ENCODE measurements around the gene DNAI1.

DNAI1 gene

DNA sequence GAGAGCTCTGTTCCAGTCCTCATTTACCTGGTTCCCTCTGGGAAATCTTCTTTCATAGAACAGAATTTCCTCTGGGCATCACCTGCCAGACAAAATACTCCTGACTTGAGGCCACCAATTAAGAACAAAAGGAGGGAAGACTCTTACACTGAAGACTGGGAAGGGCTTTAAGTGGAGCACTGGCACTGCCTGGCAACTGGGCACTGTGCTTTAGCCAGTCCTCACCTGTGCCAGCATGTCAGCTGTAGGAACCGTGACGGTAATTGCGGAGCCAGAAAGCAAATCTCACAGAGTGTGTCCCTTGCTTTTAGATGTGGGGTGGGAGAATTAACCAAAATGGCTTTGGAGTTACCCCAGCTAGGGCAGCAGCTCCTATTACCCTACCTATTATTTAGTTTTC is 40.9 kb upstream of the DNAI1 start:
- Histone ChIP-seq H3K18ac (ENCODE audit: low read depth in 1 of 2, low read length in 2 of 2) (no peak overlapping the region), H3K23ac (ENCODE audit: low read length in 2 of 2) (peak overlapping the region in 1 of 2 experiments; percentile 51), H2BK12ac (ENCODE audit: low read length in 2 of 2) (no peak overlapping the region), H3K4me2 (ENCODE audit: low read length, poor library complexity, severe bottlenecking) (no peak overlapping the region), H3K14ac (ENCODE audit: low read length in 2 of 2) (no peak overlapping the region), H3K9ac (ENCODE audit: low read length) (no peak overlapping the region), H3K79me1 (replicated peaks; ENCODE audit: low read length, poor library complexity, severe bottlenecking) (peaks cover 22% of the 10 kb centered on the region), H2BK120ac (ENCODE audit: low read depth, low read length) (no peak overlapping the region), H3K4me3 (ENCODE audit: insufficient read depth in 1 of 2, low read depth in 1 of 2, low read length in 2 of 2) (no peak overlapping the region), H3K27ac (ENCODE audit: low read length, poor library complexity, severe bottlenecking) (no peak overlapping the region), H3K9me3 (ENCODE audit: control insufficient read depth, low read length) (no peaks in the 10 kb centered on the region), H3K4me1 (ENCODE audit: control insufficient read depth, insufficient read depth, low read depth, low read length) (no peaks in the 10 kb centered on the region), H2BK15ac (ENCODE audit: low read depth, poor library complexity, severe bottlenecking) (no peak overlapping the region), H2AFZ (ENCODE audit: low read depth, low read length) (no peak overlapping the region), H3K36me3 (ENCODE audit: control insufficient read depth in 1 of 2, insufficient read depth in 2 of 2, low read depth in 1 of 2, low read length in 2 of 2) (peaks cover 5 to 11% of the 10 kb centered on the region in 2 experiments), H2BK5ac (ENCODE audit: low read depth, low read length, poor library complexity, severe bottlenecking) (no peak overlapping the region), H4K91ac (ENCODE audit: low read length) (no peak overlapping the region), H3K27me3 (ENCODE audit: control insufficient read depth in 1 of 2, insufficient read depth in 1 of 2, low read length in 2 of 2) (no peaks in the 10 kb centered on the region), H3K4ac (ENCODE audit: low read depth in 1 of 2, low read length in 2 of 2) (no peak overlapping the region), H2AK5ac (ENCODE audit: low read length, severe bottlenecking) (no peak overlapping the region), H4K8ac (ENCODE audit: low read length) (no peak overlapping the region)
- 100% methylated on average over 2 of the region's 3 CpGs for WGBS
- DNase-seq, result no peak

DNA sequence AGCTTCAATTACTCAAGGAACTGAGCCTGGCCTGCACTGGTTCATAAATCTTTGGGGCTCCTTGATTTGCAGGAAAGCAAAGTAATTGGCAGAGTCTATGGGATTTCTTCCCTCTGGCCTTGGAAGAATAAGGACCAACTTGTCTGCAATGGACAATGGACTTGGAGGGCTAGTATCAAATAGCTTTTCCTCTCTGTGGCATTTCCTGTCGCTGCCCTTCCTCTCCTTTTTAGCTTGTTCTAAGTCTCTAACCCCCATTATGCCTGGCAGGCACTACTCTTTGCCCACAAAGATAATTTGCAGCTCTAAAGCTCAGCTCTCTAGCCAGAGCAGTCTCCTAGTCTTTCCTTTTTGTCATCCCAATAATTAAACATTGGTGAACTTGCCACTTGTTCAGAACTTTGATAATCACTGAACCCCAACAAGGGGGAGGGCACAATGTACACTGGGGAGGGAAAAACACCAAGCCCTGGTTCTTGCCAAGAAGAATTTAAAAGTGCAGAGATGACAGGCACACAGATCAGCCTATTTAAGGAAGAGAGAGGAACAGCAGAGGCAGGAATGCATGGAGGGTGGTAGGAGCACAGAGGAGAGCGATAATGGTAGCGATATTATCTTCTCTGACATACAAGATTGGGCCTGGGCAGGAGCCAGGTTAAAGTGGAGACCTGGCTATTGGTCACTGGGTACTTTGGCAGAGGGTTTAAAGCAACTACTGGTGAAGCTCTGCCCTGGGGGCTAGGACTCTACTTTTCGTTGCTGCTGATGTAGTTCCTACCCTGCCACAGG is 38.7 kb upstream of the DNAI1 start:
- WGBS, result 80% methylated on average over 4 of the region's 4 CpGs
- Histone ChIP-seq H4K8ac (ENCODE audit: low read length) (no peak overlapping the region), H2BK12ac (ENCODE audit: low read length in 2 of 2) (no peak overlapping the region), H3K18ac (ENCODE audit: low read depth in 1 of 2, low read length in 2 of 2) (no peak overlapping the region), H2BK5ac (ENCODE audit: low read depth, low read length, poor library complexity, severe bottlenecking) (no peak overlapping the region), H2BK15ac (ENCODE audit: low read depth, poor library complexity, severe bottlenecking) (no peak overlapping the region), H3K79me1 (replicated peaks; ENCODE audit: low read length, poor library complexity, severe bottlenecking) (peaks cover 30% of the 10 kb centered on the region), H3K27me3 (ENCODE audit: control insufficient read depth in 1 of 2, insufficient read depth in 1 of 2, low read length in 2 of 2) (no peaks in the 10 kb centered on the region), H3K36me3 (ENCODE audit: control insufficient read depth in 1 of 2, insufficient read depth in 2 of 2, low read depth in 1 of 2, low read length in 2 of 2) (peaks cover 5 to 16% of the 10 kb centered on the region in 2 experiments), H2AFZ (ENCODE audit: low read depth, low read length) (no peak overlapping the region), H2BK120ac (ENCODE audit: low read depth, low read length) (no peak overlapping the region), H3K4me2 (ENCODE audit: low read length, poor library complexity, severe bottlenecking) (no peak overlapping the region), H3K9me3 (ENCODE audit: control insufficient read depth, low read length) (no peaks in the 10 kb centered on the region), H3K9ac (ENCODE audit: low read length) (no peak overlapping the region), H3K27ac (ENCODE audit: low read length, poor library complexity, severe bottlenecking) (no peak overlapping the region), H2AK5ac (ENCODE audit: low read length, severe bottlenecking) (no peak overlapping the region), H3K4ac (ENCODE audit: low read depth in 1 of 2, low read length in 2 of 2) (no peak overlapping the region), H3K14ac (ENCODE audit: low read length in 2 of 2) (no peak overlapping the region), H4K91ac (ENCODE audit: low read length) (no peak overlapping the region), H3K4me1 (ENCODE audit: control insufficient read depth, insufficient read depth, low read depth, low read length) (no peaks in the 10 kb centered on the region), H3K23ac (ENCODE audit: low read length in 2 of 2) (peak overlapping the region in 1 of 2 experiments; percentile 55), H3K4me3 (ENCODE audit: insufficient read depth in 1 of 2, low read depth in 1 of 2, low read length in 2 of 2) (no peak overlapping the region)
- no peak for DNase-seq

- no peak overlapping the region for H2BK12ac ChIP-seq (ENCODE audit: low read length in 2 of 2)
- H2BK120ac ChIP-seq (ENCODE audit: low read depth, low read length), result no peak overlapping the region
- H3K4me1 ChIP-seq (ENCODE audit: control insufficient read depth, insufficient read depth, low read depth, low read length), result peaks cover 3% of the 10 kb centered on the region
- no peaks in the 10 kb centered on the region for H3K27me3 ChIP-seq (ENCODE audit: control insufficient read depth in 1 of 2, insufficient read depth in 1 of 2, low read length in 2 of 2)
- H2BK15ac ChIP-seq (ENCODE audit: low read depth, poor library complexity, severe bottlenecking), result no peak overlapping the region
- H3K36me3 ChIP-seq (ENCODE audit: control insufficient read depth in 1 of 2, insufficient read depth in 2 of 2, low read depth in 1 of 2, low read length in 2 of 2), result peaks cover 6 to 14% of the 10 kb centered on the region in 2 experiments
- no peak overlapping the region for H2AFZ ChIP-seq (ENCODE audit: low read depth, low read length)
- no peak overlapping the region for H3K4me3 ChIP-seq (ENCODE audit: insufficient read depth in 1 of 2, low read depth in 1 of 2, low read length in 2 of 2)
- no peak overlapping the region for H3K4ac ChIP-seq (ENCODE audit: low read depth in 1 of 2, low read length in 2 of 2)
- H4K91ac ChIP-seq (ENCODE audit: low read length), result no peak overlapping the region
- no peak overlapping the region for H2BK5ac ChIP-seq (ENCODE audit: low read depth, low read length, poor library complexity, severe bottlenecking)
- no peak overlapping the region for H3K23ac ChIP-seq (ENCODE audit: low read length in 2 of 2)
- no peak for DNase-seq
- H3K18ac ChIP-seq (ENCODE audit: low read depth in 1 of 2, low read length in 2 of 2), result no peak overlapping the region
- peaks cover 48% of the 10 kb centered on the region for H3K79me1 ChIP-seq (replicated peaks; ENCODE audit: low read length, poor library complexity, severe bottlenecking)
- H3K9ac ChIP-seq (ENCODE audit: low read length), result no peak overlapping the region
- no peak overlapping the region for H3K4me2 ChIP-seq (ENCODE audit: low read length, poor library complexity, severe bottlenecking)
- no peak overlapping the region for H2AK5ac ChIP-seq (ENCODE audit: low read length, severe bottlenecking)
- no peak overlapping the region for H4K8ac ChIP-seq (ENCODE audit: low read length)
- 86% methylated on average over 5 of the region's 5 CpGs for WGBS
- H3K9me3 ChIP-seq (ENCODE audit: control insufficient read depth, low read length), result no peaks in the 10 kb centered on the region
- H3K27ac ChIP-seq (ENCODE audit: low read length, poor library complexity, severe bottlenecking), result no peak overlapping the region
- no peak overlapping the region for H3K14ac ChIP-seq (ENCODE audit: low read length in 2 of 2)
Observed at GRCh38 chr9:34426347-34427074, 32.1 kb upstream of the DNAI1 start.

DNA sequence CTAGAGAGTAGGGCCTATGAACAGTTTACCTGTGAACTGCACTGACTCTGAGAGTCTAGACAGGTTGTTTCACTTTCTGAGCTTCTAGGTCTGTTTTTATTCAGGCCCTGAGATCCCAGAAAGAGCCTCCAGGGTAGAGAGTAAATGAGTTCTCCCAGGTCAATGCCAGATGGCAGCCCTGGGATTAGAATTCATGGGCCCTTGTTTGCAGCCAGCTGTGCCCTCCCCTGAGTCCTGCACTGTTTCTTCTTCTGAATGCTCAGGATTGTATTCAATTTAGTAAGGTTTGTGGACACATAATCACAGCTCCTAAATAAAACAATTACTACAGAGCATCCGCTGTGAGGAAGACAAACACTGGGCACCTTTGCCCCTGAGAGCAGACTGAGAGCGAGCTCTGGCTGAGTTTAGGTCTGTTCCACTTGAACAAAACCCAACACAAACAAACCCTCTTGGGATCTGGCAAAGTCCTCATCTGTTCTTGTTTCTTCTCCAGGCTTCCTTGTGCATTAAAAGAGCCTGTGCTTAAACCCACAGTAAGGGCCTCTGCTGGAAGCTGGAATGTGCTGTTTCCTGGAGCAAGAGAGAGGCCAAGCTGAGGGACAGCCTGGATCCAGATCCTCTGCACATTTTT is 30.2 kb upstream of the DNAI1 start:
- no peak overlapping the region for H2BK120ac ChIP-seq (ENCODE audit: low read depth, low read length)
- no peak overlapping the region for H4K91ac ChIP-seq (ENCODE audit: low read length)
- H3K27ac ChIP-seq (ENCODE audit: low read length, poor library complexity, severe bottlenecking), result no peak overlapping the region
- H3K27me3 ChIP-seq (ENCODE audit: control insufficient read depth in 1 of 2, insufficient read depth in 1 of 2, low read length in 2 of 2), result no peaks in the 10 kb centered on the region
- peaks cover 6 to 14% of the 10 kb centered on the region in 2 experiments for H3K36me3 ChIP-seq (ENCODE audit: control insufficient read depth in 1 of 2, insufficient read depth in 2 of 2, low read depth in 1 of 2, low read length in 2 of 2)
- H3K23ac ChIP-seq (ENCODE audit: low read length in 2 of 2), result no peak overlapping the region
- H2BK5ac ChIP-seq (ENCODE audit: low read depth, low read length, poor library complexity, severe bottlenecking), result no peak overlapping the region
- H2AK5ac ChIP-seq (ENCODE audit: low read length, severe bottlenecking), result no peak overlapping the region
- H2AFZ ChIP-seq (ENCODE audit: low read depth, low read length), result no peak overlapping the region
- H3K4me2 ChIP-seq (ENCODE audit: low read length, poor library complexity, severe bottlenecking), result no peak overlapping the region
- peak; percentile 7 for DNase-seq
- H2BK15ac ChIP-seq (ENCODE audit: low read depth, poor library complexity, severe bottlenecking), result no peak overlapping the region
- no peaks in the 10 kb centered on the region for H3K9me3 ChIP-seq (ENCODE audit: control insufficient read depth, low read length)
- no peak overlapping the region for H3K18ac ChIP-seq (ENCODE audit: low read depth in 1 of 2, low read length in 2 of 2)
- peaks cover 46% of the 10 kb centered on the region for H3K79me1 ChIP-seq (replicated peaks; ENCODE audit: low read length, poor library complexity, severe bottlenecking)
- no peak overlapping the region for H3K9ac ChIP-seq (ENCODE audit: low read length)
- no peak overlapping the region for H3K14ac ChIP-seq (ENCODE audit: low read length in 2 of 2)
- H3K4ac ChIP-seq (ENCODE audit: low read depth in 1 of 2, low read length in 2 of 2), result no peak overlapping the region
- H4K8ac ChIP-seq (ENCODE audit: low read length), result no peak overlapping the region
- peaks cover 3% of the 10 kb centered on the region for H3K4me1 ChIP-seq (ENCODE audit: control insufficient read depth, insufficient read depth, low read depth, low read length)
- no peak overlapping the region for H2BK12ac ChIP-seq (ENCODE audit: low read length in 2 of 2)
- H3K4me3 ChIP-seq (ENCODE audit: insufficient read depth in 1 of 2, low read depth in 1 of 2, low read length in 2 of 2), result no peak overlapping the region
- WGBS, result 68% methylated on average over 2 of the region's 2 CpGs
